GM18507 (cell line): ENCODE data around the gene RGS5.

Source experiments
- DNase-seq: peaks from one replicate; pipeline ENCODE4 v3.0.0; 2011; ENCODE audit warnings: low read depth; ENCODE audit not compliant: insufficient read length; ENCODE audit errors: extremely low spot score
- FAIRE-seq: peaks from 2 replicates; lab custom pipeline; 2011; peaks lifted over from hg19 to GRCh38; lab: Jason Lieb, UNC

Gene RGS5

DNA sequence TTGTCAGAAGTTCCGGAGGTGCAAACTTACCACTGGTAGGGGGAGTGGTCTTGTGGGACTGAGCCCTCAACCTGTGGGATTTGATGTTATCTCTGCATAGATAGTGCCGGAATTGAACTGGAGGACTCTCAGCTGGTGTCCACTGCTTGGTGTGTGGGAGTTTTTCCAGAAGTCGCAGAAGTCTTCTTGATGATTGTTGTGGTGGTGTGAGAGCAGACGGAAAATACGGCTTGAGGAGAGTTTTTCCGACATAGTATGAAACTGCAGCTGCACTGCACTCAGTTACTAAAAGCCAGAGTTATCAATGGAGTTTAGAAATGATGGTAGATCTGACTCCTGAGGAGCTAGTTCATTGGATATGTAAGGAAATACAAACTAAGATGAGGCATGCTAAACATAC is 14.9 kb downstream of the RGS5 start:
- FAIRE-seq (no peak), DNase-seq (no peak)

DNA sequence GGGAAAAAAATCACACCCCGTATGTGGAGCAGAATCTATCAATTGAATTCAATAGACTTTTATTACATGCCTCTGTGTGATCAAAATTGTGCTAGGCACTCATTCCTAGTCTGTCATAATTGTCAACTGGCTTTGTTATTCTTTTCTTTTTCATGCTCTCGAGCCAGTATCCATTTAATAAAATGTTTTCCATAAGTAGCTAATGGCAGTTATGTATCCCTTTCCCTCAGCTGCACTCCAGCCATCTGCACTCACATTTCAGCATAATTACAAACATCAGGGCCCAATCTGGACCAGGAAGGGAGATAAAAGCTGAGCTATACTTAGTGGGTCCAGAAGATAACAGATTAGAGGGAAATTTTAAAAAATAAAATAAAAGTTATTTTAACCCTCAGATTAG is 15.9 kb downstream of the RGS5 start:
- DNase-seq: no peak
- no peak for FAIRE-seq

DNA sequence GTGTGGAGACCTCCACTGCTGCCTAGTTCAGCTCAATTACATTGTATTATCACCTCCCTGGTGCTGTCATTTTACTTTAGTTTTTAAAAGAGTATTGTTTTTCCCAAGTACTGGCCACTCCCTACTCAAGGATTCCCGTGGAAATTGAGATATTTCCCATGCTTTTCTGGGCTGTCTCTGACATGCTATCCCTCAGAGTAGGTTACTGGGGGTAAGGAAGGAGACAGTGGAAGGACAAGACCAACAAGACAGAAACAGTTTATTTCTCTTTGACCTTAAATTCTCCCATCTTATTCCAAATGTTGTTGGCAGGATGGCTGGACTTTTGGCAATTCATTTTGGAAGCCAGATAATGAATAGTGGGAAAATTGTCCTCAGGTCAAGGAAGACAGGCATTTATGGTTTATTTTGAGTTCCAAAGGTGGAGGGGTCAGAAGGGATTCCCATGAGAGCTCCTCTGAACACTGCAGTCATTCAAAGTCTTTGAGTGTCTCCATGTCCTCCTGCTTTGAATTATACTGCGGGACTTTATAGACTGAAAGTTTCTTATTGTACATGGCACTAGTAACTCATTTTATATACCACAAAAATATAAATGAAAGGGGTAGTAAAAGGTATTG is 20.3 kb downstream of the RGS5 start:
- FAIRE-seq (no peak), DNase-seq (no peak)

DNA sequence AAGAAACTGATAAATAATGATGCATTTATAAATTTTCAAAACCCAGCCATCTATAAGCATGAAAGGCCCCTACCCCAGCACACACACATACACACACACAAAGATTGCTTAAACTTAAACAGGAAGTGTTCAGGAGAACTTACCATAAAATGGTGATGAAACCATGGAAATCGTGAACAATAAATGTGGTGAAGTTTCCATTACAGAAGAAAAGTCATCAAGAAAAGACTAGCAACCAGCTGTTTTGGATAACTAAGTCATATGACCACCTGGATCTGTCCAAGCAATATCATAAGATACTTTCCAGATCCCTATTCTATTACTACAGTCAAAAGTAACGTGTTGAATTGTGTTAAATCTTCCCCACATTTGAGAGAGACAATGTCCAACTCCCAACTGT is 24.1 kb downstream of the RGS5 start:
- DNase-seq (no peak), FAIRE-seq (no peak)

DNA sequence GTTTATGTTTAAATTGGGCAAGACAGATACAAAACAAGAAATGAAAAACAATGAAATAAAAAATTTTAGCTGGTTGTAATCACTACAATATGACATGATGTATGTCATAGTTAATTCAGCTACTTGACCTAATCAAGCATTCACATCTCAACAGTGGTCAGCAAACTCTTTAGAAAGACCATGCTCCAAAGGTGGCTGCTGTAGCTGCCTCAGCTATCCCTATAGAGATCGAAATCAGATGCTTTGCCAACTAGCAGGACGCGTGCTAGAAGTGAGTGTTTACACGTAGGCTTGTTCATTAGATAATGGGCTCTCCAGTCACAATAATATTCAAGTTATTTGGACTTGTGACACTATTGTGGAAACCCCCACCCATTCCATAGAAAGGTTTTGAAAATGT is 25.9 kb downstream of the RGS5 start:
- FAIRE-seq: no peak
- no peak for DNase-seq

DNA sequence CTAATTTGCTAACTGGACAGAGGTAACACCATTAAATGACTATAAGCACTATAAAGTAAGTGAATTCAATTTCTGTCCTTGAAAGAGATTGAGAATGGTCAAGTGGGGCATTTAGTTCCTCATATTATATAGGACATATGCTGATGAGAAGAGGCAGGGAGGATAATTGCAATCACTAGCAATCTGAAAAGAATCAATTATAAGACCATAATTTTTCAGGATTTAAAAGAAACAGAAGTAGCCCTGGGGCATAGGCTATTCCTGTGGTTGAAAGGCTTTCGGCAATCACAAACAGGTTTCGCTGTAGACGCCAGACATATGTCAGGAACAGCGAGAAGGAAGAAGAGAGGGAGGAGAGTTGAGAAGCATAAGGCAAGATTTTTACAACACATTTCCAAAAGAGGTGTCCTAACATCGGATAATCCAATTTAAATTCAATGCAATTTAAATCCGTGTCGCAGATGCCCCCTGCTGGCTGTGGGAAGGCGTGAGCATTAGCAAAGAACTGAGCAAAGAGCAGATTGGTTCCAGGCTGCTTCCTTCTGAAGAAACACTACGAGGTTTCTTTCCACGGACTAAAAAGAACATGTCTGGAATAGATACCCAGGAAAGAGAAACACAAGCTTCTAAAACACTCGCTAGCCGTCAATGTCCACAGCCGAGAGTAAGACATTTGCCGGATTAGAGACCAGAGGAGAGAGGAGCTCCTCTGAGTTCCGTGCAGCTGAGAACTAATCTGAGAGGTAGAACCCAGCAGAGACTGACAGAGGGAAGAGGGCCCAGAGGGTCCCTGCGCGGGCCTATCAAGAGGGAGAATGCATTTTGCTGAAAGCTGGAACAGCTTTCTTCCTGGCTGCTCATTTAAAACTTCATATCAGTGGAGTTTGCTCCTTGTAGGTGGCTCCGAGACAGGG is 27.9 kb downstream of the RGS5 start:
- DNase-seq (peak; percentile 14), FAIRE-seq (peak; percentile 70)

DNA sequence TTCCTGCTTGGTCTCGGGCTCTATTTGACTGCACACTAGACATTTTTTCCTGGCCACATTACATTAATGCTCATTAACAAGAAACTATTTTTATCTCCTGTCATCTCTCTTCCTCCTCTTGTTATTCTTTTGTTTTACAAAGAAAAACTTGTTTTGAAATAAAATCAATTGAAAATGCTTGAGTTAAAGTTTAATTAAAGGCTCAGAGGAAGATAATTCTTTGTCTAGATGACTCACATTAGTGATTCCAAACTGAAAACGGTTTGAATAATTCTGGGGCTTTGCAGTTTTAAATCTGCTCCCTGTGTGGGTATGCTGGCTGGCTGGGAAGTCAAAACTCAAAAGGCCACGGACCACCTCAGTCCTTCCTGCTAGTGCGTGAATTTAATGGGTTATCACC is 29.6 kb downstream of the RGS5 start:
- DNase-seq: no peak
- FAIRE-seq: no peak

DNA sequence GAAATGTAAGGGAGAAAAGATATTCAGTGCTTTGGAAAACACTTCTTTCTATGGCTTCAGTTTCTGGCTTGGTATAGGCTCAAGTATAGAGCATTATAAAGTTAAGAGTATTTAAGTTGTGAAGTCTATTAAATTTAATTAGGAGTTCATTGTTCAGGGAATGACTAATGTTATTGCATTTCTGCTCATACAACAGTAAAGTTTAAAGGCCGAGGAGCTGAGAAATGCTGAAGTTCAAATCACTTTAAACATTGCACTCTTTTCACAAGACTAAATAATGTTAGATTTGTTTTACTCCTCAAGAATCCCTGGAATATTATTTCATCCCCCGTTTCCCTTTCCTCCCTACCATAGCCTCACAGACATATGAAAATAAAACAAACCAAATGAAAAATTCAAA is 30.1 kb downstream of the RGS5 start:
- no peak for FAIRE-seq
- DNase-seq: no peak

DNA sequence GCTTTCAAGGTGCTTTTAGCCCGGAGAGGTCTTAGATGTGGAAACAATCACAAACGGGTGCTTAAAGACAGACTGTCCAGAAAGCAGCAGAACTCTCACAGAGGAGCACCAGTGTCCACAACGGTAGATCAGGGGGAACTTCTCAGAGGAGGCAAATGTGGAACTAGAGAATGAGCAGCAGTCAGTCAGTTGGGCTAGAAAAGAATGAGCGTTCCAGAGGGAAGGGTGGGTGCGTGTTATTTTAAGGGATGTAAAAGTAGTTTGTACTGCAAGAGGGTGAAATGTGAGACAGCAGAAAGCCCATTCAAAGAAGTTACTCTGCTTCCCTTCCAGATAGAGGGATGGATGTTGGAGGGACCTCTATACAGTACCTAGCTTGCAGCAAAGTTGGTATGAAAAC is 30.9 kb downstream of the RGS5 start:
- DNase-seq (no peak), FAIRE-seq (no peak)

DNA sequence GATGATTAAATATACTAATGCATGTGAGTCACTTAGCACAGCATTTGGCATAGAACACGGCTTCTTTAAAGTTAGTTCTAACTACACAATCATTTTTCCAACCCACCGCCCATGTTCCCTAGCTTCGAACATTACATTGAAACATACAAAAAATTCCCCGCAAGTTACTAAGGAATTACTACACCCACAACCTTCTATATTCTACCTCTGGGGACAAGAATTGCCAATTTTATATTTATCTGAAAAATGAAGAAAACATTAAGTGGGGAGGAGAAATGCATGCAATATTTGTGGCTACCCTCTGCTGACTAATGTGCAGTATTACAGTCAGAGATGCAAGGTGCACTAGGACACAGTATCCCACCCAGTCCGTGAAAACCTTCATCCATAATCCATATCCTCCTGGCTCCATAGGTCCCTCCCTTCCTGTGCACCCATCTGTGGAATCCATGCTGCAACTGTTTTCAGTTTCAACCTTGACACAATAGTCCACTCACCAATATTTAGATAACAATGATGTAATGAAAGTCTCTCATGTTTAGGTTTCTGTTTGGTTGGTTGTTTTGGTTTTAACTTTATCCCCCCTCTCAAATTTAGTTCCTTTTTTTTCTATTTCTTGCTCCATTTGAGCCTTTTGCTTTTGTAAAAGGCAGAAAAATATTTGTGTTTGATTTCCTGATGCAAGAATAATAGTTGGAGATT is 31.6 kb downstream of the RGS5 start:
- FAIRE-seq (no peak), DNase-seq (no peak)

DNA sequence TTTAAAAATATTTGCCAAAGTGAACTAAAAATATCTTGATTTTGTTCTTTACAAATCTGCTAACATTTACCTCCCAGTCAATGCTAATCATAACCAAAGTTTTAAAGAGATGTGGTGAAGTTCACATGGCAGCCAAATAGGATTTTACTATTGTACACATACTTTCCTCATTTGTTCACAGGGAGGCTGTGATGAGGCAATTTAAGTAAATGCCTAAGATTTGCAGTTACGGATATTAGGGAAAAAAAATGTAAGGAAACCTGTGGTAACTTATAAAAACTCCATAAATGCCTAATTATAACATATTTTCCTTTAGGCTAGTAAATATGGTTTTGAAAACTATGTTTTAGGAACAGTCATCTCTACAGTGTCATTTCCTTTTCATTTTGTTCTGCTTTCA is 32.4 kb downstream of the RGS5 start:
- DNase-seq (no peak), FAIRE-seq (no peak)

DNA sequence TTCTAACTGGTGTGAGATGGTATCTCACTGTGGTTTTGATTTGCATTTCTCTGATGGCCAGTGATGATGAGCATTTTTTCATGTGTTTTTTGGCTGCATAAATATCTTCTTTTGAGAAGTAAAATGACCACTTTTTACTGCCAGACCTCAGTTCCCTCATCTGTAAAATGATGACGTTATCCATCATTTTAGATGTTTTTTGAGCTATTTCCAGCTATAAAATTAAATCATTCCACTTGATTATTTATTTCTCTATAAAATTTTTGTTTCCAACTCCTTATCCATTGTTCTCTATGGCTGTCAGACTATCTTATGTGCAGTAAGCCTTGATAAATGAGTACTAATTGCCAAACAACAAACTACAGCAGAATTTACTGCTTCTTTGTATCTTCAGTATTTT is 33.2 kb downstream of the RGS5 start:
- DNase-seq: no peak

DNA sequence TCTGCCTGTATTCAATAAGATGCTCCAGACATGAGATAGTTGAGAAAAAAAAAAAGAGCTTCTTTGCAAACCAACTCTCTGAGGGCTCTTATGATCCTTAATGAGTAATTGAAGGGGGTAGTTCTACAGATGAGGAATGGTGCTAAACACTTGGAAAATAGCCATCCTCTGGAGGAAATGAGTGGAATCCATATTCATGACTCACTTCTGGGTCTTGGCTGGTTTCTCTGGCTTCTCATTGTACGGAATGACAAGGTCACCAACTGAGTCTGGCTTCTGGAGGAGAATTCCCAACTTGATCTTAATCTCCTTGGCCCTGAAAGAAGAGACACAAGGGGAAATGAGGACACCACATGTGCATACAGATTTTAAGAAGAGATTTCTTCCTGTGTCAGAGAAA is 34.7 kb downstream of the RGS5 start:
- no peak for FAIRE-seq

More for the DNA sequence above, 33.2 kb downstream of the RGS5 start:
- no peak for FAIRE-seq

DNA sequence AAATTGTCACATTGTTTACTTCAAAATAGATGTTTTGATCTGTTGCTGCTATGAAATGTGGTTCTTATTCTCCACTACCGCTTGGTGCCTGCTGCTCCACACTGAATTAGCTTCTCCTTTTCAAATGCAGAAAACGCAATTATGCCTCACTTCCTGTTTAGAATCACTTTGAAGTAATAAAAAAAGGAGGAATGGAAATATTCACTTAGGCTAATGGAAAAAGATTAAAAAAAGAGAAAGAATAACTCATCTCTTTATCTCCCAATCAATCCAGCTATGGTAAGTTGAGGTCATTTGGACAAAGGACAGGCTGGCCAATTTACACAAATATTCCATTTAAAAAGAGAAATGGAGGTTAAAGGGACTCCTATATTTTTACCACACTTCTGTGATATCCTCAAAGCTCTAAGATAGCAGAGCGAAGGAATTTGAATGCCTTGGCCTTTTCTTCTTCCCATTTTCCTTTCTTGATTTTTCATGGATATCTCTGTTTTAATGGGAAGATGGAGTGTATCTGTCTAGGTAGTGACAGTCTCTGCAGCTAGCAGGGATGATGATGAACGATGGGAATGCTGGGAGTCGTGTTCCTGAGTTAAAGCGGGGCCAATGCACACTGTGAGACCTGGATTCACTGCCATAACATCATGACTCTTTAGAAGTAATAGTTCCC is 35.7 kb downstream of the RGS5 start:
- no peak for FAIRE-seq

More for the DNA sequence above, 34.7 kb downstream of the RGS5 start:
- DNase-seq: no peak

DNA sequence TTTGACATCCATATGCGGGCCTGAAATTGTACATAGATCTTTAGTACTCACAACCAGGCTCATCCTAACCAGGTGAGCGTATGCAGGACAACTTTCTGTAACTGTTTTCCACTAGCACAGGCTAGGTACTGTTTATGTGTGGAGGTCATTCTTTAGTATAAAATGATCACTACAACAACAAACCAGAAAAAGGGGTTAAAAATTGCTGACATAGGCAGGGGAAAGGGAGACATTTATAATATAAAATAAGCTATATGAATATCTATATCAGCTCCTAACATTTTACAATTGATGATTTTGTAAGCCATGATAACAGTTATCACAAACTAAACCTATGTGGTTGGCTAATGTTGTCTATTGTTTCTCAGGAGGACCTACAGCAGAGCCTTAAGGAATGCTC is 37.6 kb downstream of the RGS5 start:
- DNase-seq (no peak), FAIRE-seq (no peak)

More for the DNA sequence above, 35.7 kb downstream of the RGS5 start:
- DNase-seq: no peak

DNA sequence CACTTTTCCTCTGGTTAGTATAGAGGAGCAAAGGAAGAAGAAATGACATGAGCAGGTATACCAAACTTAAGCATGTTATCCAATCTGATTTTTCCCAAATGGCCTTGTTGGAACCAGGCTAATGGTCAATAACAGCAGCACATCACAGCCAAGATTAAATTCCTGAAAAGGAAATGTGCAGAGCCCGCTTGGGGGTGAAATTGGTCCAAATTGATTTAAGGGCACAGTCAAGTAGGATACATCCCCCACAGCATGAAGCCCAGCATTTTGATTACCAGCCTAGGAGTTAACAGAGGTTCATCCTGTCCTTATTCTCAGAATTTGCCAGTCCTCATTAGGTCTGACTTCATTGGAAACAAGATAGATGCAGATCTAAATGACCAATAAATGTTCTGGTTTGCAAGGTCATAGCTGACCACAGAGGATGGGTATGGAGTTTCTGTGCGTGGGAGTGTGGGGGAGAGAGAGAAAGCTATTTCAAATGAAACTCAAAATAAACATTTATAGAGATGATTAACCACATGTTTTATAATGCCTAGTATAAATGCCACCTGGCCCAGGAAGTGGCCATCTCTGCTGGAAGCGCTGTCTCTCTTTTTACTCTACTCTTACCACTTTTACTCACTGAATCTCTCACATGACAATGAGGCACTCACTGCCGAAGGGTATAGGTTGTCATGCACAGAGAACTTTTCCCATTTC is 38.7 kb downstream of the RGS5 start:
- DNase-seq (no peak), FAIRE-seq (no peak)

DNA sequence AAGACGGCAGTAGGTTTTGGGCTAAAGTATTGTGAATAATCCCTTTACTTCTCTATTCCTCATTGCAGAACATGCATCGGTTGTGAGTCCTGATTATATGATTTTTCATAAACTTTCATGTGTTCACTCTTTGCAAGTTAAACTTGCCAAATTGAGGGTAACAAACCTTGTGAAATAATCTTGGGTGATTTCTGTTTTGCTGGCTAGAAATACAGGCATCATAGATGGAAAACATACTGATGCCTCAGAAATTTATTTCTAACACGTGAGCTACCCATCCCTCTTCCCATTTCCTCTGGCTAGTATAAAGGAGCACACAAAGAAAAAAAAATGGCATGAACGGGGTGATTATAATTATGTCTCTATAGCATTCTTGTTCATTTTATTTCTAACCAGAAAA is 39.6 kb downstream of the RGS5 start:
- FAIRE-seq (no peak), DNase-seq (no peak)

DNA sequence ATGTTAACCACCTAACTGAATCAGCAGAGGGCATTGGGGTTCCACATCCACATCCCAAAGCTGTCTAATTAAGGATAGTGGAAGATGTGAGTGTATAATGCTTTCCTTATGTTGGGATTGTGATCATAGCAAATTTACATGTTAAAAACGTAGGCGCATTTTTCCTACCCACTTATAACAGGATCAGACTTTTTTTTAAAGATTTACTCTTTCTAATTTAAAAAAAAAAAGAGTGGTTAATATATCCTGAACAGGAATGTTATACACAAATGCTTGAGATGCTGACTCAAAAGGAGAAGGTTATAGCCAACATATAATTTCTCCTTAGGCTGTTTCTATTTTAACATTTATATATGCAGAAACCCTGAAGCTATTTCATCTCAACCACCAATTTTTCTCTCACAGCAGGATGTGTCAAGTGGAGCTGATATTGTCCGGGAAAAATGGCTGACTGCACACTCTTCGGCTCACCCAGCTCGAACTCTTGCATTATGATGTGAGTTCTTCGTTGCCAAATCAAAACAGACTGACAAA is 40.3 kb downstream of the RGS5 start:
- no peak for FAIRE-seq
- no peak for DNase-seq

DNA sequence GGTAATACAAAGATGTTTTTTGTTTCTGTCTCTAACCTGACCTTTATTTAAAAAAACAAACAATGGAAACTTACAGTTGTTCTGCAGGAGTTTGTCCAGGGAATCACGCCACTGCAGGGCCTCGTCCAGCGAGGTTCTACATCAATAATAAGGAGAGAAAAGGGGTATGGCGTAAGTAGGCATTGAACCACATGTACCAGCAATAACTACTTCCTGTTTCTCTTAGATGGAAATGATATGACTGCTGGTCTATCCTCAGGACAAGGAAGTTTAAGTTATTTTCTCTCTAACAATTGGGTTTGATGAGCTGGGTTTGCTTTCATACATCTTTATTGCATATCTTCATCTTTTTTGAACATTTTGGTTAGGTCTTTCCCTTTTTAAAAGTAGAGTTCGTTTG is 40.9 kb downstream of the RGS5 start:
- FAIRE-seq (no peak), DNase-seq (no peak)
